Measurements from ENCODE around the gene CLIC4.

CLIC4 gene

GRCh38 chr1:24761582-24761981 lies 16.3 kb downstream of the CLIC4 start:
- ChIA-PET CTCF (interaction anchor here (1.6 kb wide), 1 partner anchor 73 kb away, joined by 10 read pairs; no protein-coding TSS in a partner anchor), POLR2A (no interaction called here)
- TF ChIP-seq CTCF (IDR thresholded peaks at IDR 0.05; ENCODE audit: insufficient read depth, low read length, missing control alignments), result no peak
- no peak for DNase-seq (ENCODE audit: low read depth, low spot score)
- no peak overlapping the region for H3K4me3 ChIP-seq (ENCODE audit: low read depth, low read length)

- no peak for DNase-seq (ENCODE audit: low read depth, low spot score)
- ChIA-PET POLR2A (interaction anchor here (0.6 to 1.2 kb wide), 4 partner anchors 10 to 16 kb away, joined by 3 to 4 read pairs (median 4); no protein-coding TSS in a partner anchor), CTCF (interaction anchor here (1.0 to 1.6 kb wide), 5 partner anchors 8 to 74 kb away, joined by 3 to 10 read pairs (median 3); partner anchors contain the start of gene CLIC4)
- TF ChIP-seq CTCF (IDR thresholded peaks at IDR 0.05; ENCODE audit: insufficient read depth, low read length, missing control alignments), result no peak
- no peak overlapping the region for H3K4me3 ChIP-seq (ENCODE audit: low read depth, low read length)
Measured at GRCh38 chr1:24762133-24762676, 17.0 kb downstream of the CLIC4 start.

- ChIA-PET POLR2A (interaction anchor here (1.0 to 1.7 kb wide), 2 partner anchors 12 to 19 kb away, joined by 3 to 4 read pairs; partner anchors contain the start of gene CLIC4), CTCF (interaction anchor here (0.9 to 1.4 kb wide), 3 partner anchors 19 to 75 kb away, joined by 3 to 4 read pairs (median 3); partner anchors contain the start of gene CLIC4)
- DNase-seq (ENCODE audit: low read depth, low spot score), result no peak
- TF ChIP-seq CTCF (IDR thresholded peaks at IDR 0.05; ENCODE audit: insufficient read depth, low read length, missing control alignments), result no peak
- H3K4me3 ChIP-seq (ENCODE audit: low read depth, low read length), result no peak overlapping the region
Measured at GRCh38 chr1:24763671-24764070, 18.4 kb downstream of the CLIC4 start.

GRCh38 chr1:24764439-24764838 lies 19.2 kb downstream of the CLIC4 start:
- CTCF ChIA-PET, result interaction anchor here (1.7 to 2.1 kb wide), 2 partner anchors 67 to 76 kb away, joined by 5 to 8 read pairs; no protein-coding TSS in a partner anchor
- H3K4me3 ChIP-seq (ENCODE audit: low read depth, low read length), result no peak overlapping the region
- POLR2A ChIA-PET, result interaction anchor here (1.7 kb wide), 1 partner anchor 19 kb away, joined by 4 read pairs; the partner anchor contains the start of gene CLIC4
- TF ChIP-seq CTCF (IDR thresholded peaks at IDR 0.05; ENCODE audit: insufficient read depth, low read length, missing control alignments), result no peak
- no peak for DNase-seq (ENCODE audit: low read depth, low spot score)

GRCh38 chr1:24764848-24765247 lies 19.6 kb downstream of the CLIC4 start:
- H3K4me3 ChIP-seq (ENCODE audit: low read depth, low read length), result no peak overlapping the region
- DNase-seq (ENCODE audit: low read depth, low spot score), result no peak
- POLR2A ChIA-PET, result interaction anchor here (0.5 to 0.7 kb wide), 2 partner anchors 19 to 40 kb away, joined by 3 read pairs; no protein-coding TSS in a partner anchor
- CTCF ChIA-PET, result interaction anchor here (1.1 to 2.1 kb wide), 3 partner anchors 8 to 76 kb away, joined by 4 to 8 read pairs (median 5); no protein-coding TSS in a partner anchor
- no peak for TF ChIP-seq CTCF (IDR thresholded peaks at IDR 0.05; ENCODE audit: insufficient read depth, low read length, missing control alignments)

GRCh38 chr1:24765308-24765988 lies 20.2 kb downstream of the CLIC4 start:
- ChIA-PET CTCF (interaction anchor here (1.1 to 2.1 kb wide), 3 partner anchors 9 to 77 kb away, joined by 4 to 8 read pairs (median 5); no protein-coding TSS in a partner anchor), POLR2A (interaction anchor here (0.5 to 1.8 kb wide), 3 partner anchors 19 to 40 kb away, joined by 3 to 5 read pairs (median 3); partner anchors contain the start of gene CLIC4)
- DNase-seq (ENCODE audit: low read depth, low spot score), result no peak
- no peak for TF ChIP-seq CTCF (IDR thresholded peaks at IDR 0.05; ENCODE audit: insufficient read depth, low read length, missing control alignments)
- H3K4me3 ChIP-seq (ENCODE audit: low read depth, low read length), result no peak overlapping the region
